Liver (tissue), 9 donors: ENCODE measurements around the gene STX17. TPM values are rescaled to one million over a fixed set of nuclear protein-coding genes. Genes with fewer than 3 reads are reported as not detected.

ENCODE experiments used
- DNase-seq: peaks from one replicate; pipeline ENCODE4 v3.0.0-alpha.2; 2017; ENCODE audit warnings: low spot score
- H3K27ac ChIP-seq, 2 donors: one replicate each; pipeline ENCODE4 v1.7.0; 2013; ENCODE audit warnings: inconsistent platforms in 2 of 2, low read length in 2 of 2, control low read depth in 1 of 2, low read depth in 1 of 2, mild to moderate bottlenecking in 1 of 2
- H3K27me3 ChIP-seq, 4 donors: one replicate each; pipeline versions ENCODE4 v1.6.1 to v1.7.0; 2013; ENCODE audit warnings: low read length in 3 of 4, inconsistent platforms in 1 of 4, mild to moderate bottlenecking in 1 of 4, moderate library complexity in 1 of 4; ENCODE audit not compliant: control insufficient read depth in 4 of 4, insufficient read depth in 4 of 4
- H3K36me3 ChIP-seq, 4 donors: one replicate each; pipeline versions ENCODE4 v1.6.1 to v1.7.0; 2013; ENCODE audit warnings: low read length in 3 of 4, mild to moderate bottlenecking in 3 of 4, low read depth in 1 of 4, moderate library complexity in 1 of 4; ENCODE audit not compliant: control insufficient read depth in 4 of 4, insufficient read depth in 3 of 4
- H3K4me1 ChIP-seq, 4 donors: one replicate each; pipeline versions ENCODE4 v1.6.1 to v1.7.0; 2013; ENCODE audit warnings: low read length in 3 of 4, mild to moderate bottlenecking in 3 of 4, moderate library complexity in 1 of 4; ENCODE audit not compliant: control insufficient read depth in 4 of 4, insufficient read depth in 4 of 4
- H3K4me3 ChIP-seq, 3 donors: one replicate each; pipeline versions ENCODE4 v1.6.1 to v1.7.0; 2013; ENCODE audit warnings: low read length in 3 of 3, control low read depth in 1 of 3, low read depth in 1 of 3, mild to moderate bottlenecking in 1 of 3
- H3K9ac ChIP-seq, 2 donors: one replicate each; pipeline ENCODE4 v1.7.0; 2013; ENCODE audit warnings: low read length in 2 of 2, mild to moderate bottlenecking in 2 of 2, moderate library complexity in 2 of 2, control low read depth in 1 of 2, low read depth in 1 of 2
- H3K9me3 ChIP-seq, 4 donors: one replicate each; pipeline versions ENCODE4 v1.6.1 to v1.7.0; 2013; ENCODE audit warnings: low read length in 3 of 4; ENCODE audit not compliant: control insufficient read depth in 4 of 4
- CTCF ChIP-seq: fragments of 150-350 bp; IDR thresholded peaks from 2 replicates; pipeline ENCODE4 v1.5.1; 2017; ENCODE audit warnings: improper control_type of control experiment, low read depth, low read length; ENCODE audit not compliant: missing input control
- EGR1 ChIP-seq, 2 donors: IDR thresholded peaks; 2 replicates each; pipeline ENCODE4 v1.6.1; 2016 to 2018; ENCODE audit warnings: antibody characterized with exemption in 2 of 2, low read depth in 2 of 2
- FOXA1 ChIP-seq: IDR thresholded peaks from 2 replicates; pipeline ENCODE4 v1.6.1; 2016; ENCODE audit warnings: antibody characterized with exemption
- FOXA2 ChIP-seq: IDR thresholded peaks from 2 replicates; pipeline ENCODE4 v1.6.1; 2016; ENCODE audit warnings: antibody characterized with exemption
- GABPA ChIP-seq, 2 donors: IDR thresholded peaks in 1 of 2; conservative IDR thresholded peaks in 1 of 2; 2 replicates each; pipeline ENCODE4 v1.6.1; 2016; ENCODE audit warnings: antibody characterized with exemption in 2 of 2, mild to moderate bottlenecking in 1 of 2, moderate library complexity in 1 of 2
- HNF4A ChIP-seq, 2 donors: conservative IDR thresholded peaks; 2 replicates each; pipeline ENCODE4 v1.6.1; 2016; ENCODE audit warnings: antibody characterized with exemption in 2 of 2, mild to moderate bottlenecking in 2 of 2
- HNF4G ChIP-seq: IDR thresholded peaks from 2 replicates; pipeline ENCODE4 v1.6.1; 2016; ENCODE audit warnings: antibody characterized with exemption
- JUND ChIP-seq, 2 donors: IDR thresholded peaks; 2 replicates each; pipeline ENCODE4 v1.6.1; 2016; ENCODE audit warnings: antibody characterized with exemption in 2 of 2
- NR2F2 ChIP-seq: IDR thresholded peaks from 2 replicates; pipeline ENCODE4 v1.6.1; 2016; ENCODE audit warnings: antibody characterized with exemption
- RAD21 ChIP-seq, 2 donors: IDR thresholded peaks; 2 replicates each; pipeline ENCODE4 v1.6.1; 2016; ENCODE audit warnings: antibody characterized with exemption in 2 of 2, mild to moderate bottlenecking in 2 of 2
- REST ChIP-seq: IDR thresholded peaks from 2 replicates; pipeline ENCODE4 v1.6.1; 2016; ENCODE audit warnings: antibody characterized with exemption, mild to moderate bottlenecking
- TAF1 ChIP-seq: conservative IDR thresholded peaks from 2 replicates; pipeline ENCODE4 v1.6.1; 2016; ENCODE audit warnings: antibody characterized with exemption, mild to moderate bottlenecking
- ZBTB33 ChIP-seq: IDR thresholded peaks from 2 replicates; pipeline ENCODE4 v1.6.1; 2016; ENCODE audit warnings: antibody characterized with exemption
- WGBS: extraction: QIAGEN DNeasy Blood & Tissue Kit; methylation state at CpG from one replicate; pipeline ENCODE4 v1.1.7; 2013; 5-methylcytosine and 5-hydroxymethylcytosine counted together
- polyA plus RNA-seq, 2 donors: library from polyadenylated mRNA; stranded (reverse) in 1 of 2; unstranded in 1 of 2; fragments of 200-250 nt in 1 of 2; fragments of >200 nt in 1 of 2; fragmentation: Nextera tagmentation in 1 of 2; extraction: Ambion mirVana in 1 of 2; gene quantifications; one replicate each; pipeline versions ENCODE4 v1.2.1 to v1.2.3, GENCODE V29; 2013 to 2015
- total RNA-seq, 2 donors: library from RNA; depleted of rRNA; stranded (reverse); fragments of >200 nt; gene quantifications; one replicate each; pipeline ENCODE4 v1.2.3, GENCODE V29; 2014
- TF ChIP-seq, protein P1 (sequence below): IDR thresholded peaks from 2 replicates; pipeline ENCODE4 v1.6.1; 2016; ENCODE audit warnings: antibody characterized with exemption
- donor health status: healthy.
- donor health status: healthy.
- donor health status: healthy.
- donor health status: healthy.
- donor health status: healthy.

STX17 gene
- total and polyA plus RNA-seq, 4 donors = 8.3 to 30.9 (median 21.2) TPM

DNA sequence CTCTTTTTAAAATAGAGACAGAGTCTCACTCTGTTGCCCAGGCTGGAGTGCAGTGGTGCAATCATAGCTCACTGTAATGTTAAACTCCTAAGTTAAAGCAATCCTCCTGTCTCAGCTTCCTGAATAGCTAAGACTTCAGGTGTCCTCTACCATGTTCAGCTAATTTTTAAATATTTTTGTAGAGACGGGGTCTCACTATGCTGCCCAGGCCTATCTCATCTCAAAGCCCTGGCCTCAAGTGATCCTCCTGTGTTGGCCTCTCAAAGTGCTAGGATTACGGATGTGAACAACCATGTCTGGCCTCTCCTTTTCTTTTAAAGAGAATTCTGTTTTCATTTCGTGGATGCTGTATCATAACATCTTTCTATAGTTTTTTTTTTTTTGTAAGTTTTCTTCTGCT, 11.7 kb downstream of the STX17 start:
- peaks cover 0 to 3% (median 0%) of the 10 kb centered on the region in 4 donors for H3K4me1 ChIP-seq
- 79% methylated on average over 3 of the region's 3 CpGs for WGBS
- no peak overlapping the region for H3K9ac ChIP-seq
- no peak for TF ChIP-seq GABPA (IDR thresholded peaks at IDR 0.05 in 1 of 2, conservative IDR thresholded peaks at IDR 0.05 in 1 of 2)
- no peak for TF ChIP-seq HNF4G
- TF ChIP-seq FOXA2 = no peak
- TF ChIP-seq, protein P1, sequence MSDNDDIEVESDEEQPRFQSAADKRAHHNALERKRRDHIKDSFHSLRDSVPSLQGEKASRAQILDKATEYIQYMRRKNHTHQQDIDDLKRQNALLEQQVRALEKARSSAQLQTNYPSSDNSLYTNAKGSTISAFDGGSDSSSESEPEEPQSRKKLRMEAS = no peak
- TF ChIP-seq HNF4A (conservative IDR thresholded peaks at IDR 0.05) = no peak
- TF ChIP-seq REST = no peak
- no peak for TF ChIP-seq CTCF
- TF ChIP-seq NR2F2 = no peak
- TF ChIP-seq JUND (IDR thresholded peaks at IDR 0.05) = no peak
- TF ChIP-seq ZBTB33 = no peak
- TF ChIP-seq FOXA1 = no peak
- no peak for TF ChIP-seq RAD21 (IDR thresholded peaks at IDR 0.05)
- no peak for DNase-seq
- H3K9me3 ChIP-seq = no peaks in the 10 kb centered on the region
- no peak overlapping the region for H3K27ac ChIP-seq
- H3K27me3 ChIP-seq = no peaks in the 10 kb centered on the region
- no peak overlapping the region for H3K4me3 ChIP-seq
- peaks cover 2 to 32% (median 23%) of the 10 kb centered on the region in 4 donors for H3K36me3 ChIP-seq

- Histone ChIP-seq H3K9ac (no peak overlapping the region), H3K9me3 (no peaks in the 10 kb centered on the region), H3K4me3 (no peak overlapping the region), H3K27ac (no peak overlapping the region), H3K4me1 (no peaks in the 10 kb centered on the region), H3K27me3 (no peaks in the 10 kb centered on the region), H3K36me3 (peaks cover 5 to 41% (median 27%) of the 10 kb centered on the region in 4 donors)
- no peak for DNase-seq
- WGBS = 86% methylated on average over 2 of the region's 2 CpGs
- TF ChIP-seq TAF1 (no peak), GABPA (IDR thresholded peaks at IDR 0.05 in 1 of 2, conservative IDR thresholded peaks at IDR 0.05 in 1 of 2) (no peak), FOXA1 (no peak), EGR1 (IDR thresholded peaks at IDR 0.05; ENCODE audit: low read depth in 2 of 2) (no peak), JUND (IDR thresholded peaks at IDR 0.05) (no peak)
These were observed 13.5 kb downstream of the STX17 start for GRCh38 chr9:99919930-99920329.
